Fibroblast of lung (primary cell): ENCODE measurements around the gene MRPS31.

Experiments
- CTCF ChIP-seq, 2 donors: IDR thresholded peaks in 1 of 2; conservative IDR thresholded peaks in 1 of 2; 1 replicate in 1 of 2; 2 replicates in 1 of 2; pipeline ENCODE4 v1.5.1; 2011 to 2012; ENCODE audit warnings: low read length in 2 of 2, control low read depth in 1 of 2, inconsistent platforms in 1 of 2, low read depth in 1 of 2, mild to moderate bottlenecking in 1 of 2
- EZH2 ChIP-seq: IDR thresholded peaks from 2 replicates; pipeline ENCODE4 v1.5.1; 2012; ENCODE audit warnings: low read length, control low read depth, mild to moderate bottlenecking; ENCODE audit errors: missing control alignments

- TF ChIP-seq EZH2 = no peak
- no peak for TF ChIP-seq CTCF (conservative IDR thresholded peaks at IDR 0.05 in 1 of 2, IDR thresholded peaks at IDR 0.05 in 1 of 2; ENCODE audit: low read depth in 1 of 2, low read length in 2 of 2)
Observed at GRCh38 chr13:40758811-40759210, 12.2 kb downstream of the MRPS31 start.
